ENCODE measurements around the gene MIDN.
"Not testable (repeated sequence)": the region's sequence is repeated elsewhere in the genome, so short reads cannot be mapped to it uniquely, and the experiment has no call there.

MIDN gene

DNA sequence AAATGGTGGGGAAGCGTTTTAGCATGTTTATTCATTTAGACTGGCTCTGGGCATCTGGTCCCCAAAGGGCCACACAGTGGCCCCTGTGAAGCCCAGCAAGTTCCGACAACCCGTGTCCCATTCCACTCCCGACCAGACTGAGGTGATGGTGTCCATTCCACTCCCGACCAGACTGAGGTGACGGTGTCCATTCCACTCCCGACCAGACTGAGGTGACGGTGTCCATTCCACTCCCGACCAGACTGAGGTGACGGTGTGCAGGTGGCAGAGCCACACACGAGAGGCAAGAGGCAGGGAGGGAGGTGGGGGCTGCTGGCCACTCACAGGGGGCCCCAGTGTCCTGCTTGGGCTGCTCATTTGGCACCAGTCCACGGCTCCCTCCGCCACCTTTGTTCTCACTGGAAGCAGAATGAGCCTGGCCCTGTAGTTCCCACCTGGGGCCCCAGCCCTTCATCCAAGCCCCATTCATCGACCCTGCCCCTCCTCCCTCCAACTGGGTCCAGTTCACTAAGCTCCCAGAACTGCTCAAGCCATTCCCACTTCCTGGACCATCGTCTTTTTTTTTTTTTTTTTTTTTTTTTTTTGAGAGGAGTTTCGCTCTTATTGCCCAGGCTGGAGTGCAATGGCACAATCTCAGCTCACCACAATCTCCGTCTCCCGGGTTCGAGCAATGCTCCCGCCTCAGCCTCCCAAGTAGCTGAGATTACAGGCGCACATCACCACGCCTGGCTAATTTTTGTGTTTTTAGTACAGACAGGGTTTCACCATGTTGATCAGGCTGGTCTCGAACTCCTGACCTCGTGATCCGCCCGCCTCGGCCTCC lies 1.9 kb upstream of the MIDN start:
- not testable (repeated sequence) for DNase-seq (ENCODE audit: low spot score)

- no peak for DNase-seq (ENCODE audit: low spot score)
These were observed 640 bp upstream of the MIDN start for GRCh38 chr19:1247748-1248138.

DNA sequence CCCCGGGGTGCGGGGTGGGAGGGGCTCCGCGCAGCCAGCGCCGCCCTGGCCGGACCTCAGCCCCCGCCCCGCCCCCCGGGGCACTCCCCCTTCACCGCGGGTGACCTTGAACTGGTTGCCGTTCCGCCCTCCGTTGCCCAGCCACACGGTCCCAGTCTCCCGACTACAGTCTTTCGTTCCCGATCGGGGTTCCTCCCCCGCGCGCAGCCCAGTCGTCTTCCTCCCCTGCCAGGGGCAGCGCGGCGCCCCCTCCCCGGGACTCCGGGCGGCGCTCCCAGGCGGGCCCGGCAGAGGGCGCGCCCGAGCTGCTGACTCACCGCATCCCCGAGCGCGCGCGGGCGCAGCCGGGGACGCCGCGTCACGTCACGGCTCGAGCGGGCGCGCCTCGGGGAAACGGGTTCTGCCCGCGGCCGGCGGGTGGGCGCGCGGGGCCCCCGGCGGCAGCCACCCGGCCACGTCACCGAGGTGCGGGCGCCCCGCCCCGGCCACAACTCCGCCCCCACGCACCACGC lies 459 bp downstream of the MIDN start:
- DNase-seq (ENCODE audit: low spot score): no peak

- DNase-seq (ENCODE audit: low spot score): peak; percentile 83
These were observed 1.1 kb downstream of the MIDN start for GRCh38 chr19:1249298-1249989.

GRCh38 chr19:1249990-1250436 lies 1.6 kb downstream of the MIDN start:
- no peak for DNase-seq (ENCODE audit: low spot score)

- DNase-seq (ENCODE audit: low spot score): no peak
These were observed 2.3 kb downstream of the MIDN start for GRCh38 chr19:1250437-1251260.

DNA sequence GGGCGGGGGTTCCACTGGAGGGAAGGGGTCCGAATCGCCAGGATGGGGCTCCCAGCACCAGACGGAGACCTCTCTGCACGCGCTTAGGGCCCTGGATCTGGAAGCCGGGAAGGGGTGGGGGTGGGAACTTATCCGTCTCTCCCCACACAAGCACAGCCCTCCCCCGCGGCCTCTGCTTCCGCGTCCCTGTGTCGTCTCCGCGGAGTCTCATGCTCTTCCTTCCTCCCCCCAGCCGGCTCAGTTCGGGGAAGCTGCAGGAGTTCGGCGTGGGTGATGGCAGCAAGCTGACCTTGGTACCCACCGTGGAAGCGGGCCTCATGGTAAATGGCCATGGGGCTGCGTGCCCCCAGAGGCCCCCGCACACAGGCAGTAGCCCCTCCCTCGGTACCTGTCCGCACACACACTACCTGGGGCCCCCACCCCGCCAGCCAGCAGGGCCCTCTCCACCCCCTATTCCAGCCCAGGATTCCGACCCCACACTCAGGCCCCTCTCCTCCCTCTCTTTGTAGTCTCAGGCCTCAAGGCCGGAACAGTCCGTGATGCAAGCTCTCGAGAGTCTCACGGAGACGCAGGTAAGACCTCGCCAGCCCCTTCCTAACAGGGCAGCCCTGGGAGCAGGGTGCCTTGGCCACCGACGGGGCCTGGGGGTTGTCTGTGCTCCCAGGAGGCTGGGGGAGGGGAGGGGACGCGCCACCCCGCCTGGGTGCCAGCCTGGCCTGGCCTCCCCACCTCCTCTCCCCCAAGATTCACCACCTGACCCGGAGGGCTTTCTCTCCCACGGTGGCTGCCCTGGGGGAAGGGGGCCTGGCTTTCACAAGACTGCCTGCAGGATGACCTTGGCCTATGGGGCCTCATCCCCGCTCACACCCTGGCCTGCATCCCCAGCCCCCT lies 3.2 kb downstream of the MIDN start:
- no peak for DNase-seq (ENCODE audit: low spot score)

- DNase-seq (ENCODE audit: low spot score): peak; percentile 53
These were observed 3.9 kb downstream of the MIDN start for GRCh38 chr19:1252221-1252820.

- peak; percentile 71 for DNase-seq (ENCODE audit: low spot score)
These were observed 4.6 kb downstream of the MIDN start for GRCh38 chr19:1252821-1253513.

- no peak for DNase-seq (ENCODE audit: low spot score)
These were observed 5.2 kb downstream of the MIDN start for GRCh38 chr19:1253514-1254080.

- no peak for DNase-seq (ENCODE audit: low spot score)
These were observed 5.7 kb downstream of the MIDN start for GRCh38 chr19:1254081-1254527.

GRCh38 chr19:1254530-1255185 lies 6.3 kb downstream of the MIDN start:
- no peak for DNase-seq (ENCODE audit: low spot score)

GRCh38 chr19:1255186-1256161 lies 7.1 kb downstream of the MIDN start:
- no peak for DNase-seq (ENCODE audit: low spot score)

GRCh38 chr19:1256646-1257474 lies 8.5 kb downstream of the MIDN start:
- DNase-seq (ENCODE audit: low spot score): no peak

GRCh38 chr19:1257475-1258162 lies 9.2 kb downstream of the MIDN start:
- DNase-seq (ENCODE audit: low spot score): no peak

DNA sequence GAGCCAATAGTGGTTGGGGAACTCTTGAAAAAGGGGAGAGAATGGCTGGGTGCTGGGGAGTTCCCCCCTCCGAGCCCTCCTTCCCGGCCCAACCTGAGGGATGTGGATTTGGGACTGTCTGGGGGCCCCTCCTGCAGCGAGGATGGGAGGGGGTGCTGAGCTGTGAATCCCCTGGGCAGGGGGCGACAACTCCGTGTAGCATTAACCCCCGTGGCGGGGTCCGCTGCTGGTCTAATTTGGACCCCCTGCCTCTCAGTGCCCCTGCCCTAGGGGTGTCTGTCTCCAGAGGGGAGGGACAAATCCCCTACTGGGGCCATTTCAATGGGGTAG lies 9.7 kb downstream of the MIDN start:
- no peak for DNase-seq (ENCODE audit: low spot score)

All from SW480 (cell line).